BE2C (cell line): Measurements from ENCODE around the gene ZNF787.

Experiments used
- DNase-seq: peaks from one replicate; pipeline ENCODE4 v3.0.0-alpha.2; 2020
- H3K27me3 ChIP-seq: fragments of 250-450 bp; sonication (Bioruptor Pico); 2 replicates; pipeline ENCODE4 v1.5.1; 2020; ENCODE audit warnings: mild to moderate bottlenecking
- H3K36me3 ChIP-seq: fragments of 250-450 bp; sonication (Bioruptor Pico); 2 replicates; pipeline ENCODE4 v1.5.1; 2020; ENCODE audit warnings: mild to moderate bottlenecking
- H3K4me1 ChIP-seq: fragments of 250-450 bp; sonication (Bioruptor Pico); 2 replicates; pipeline ENCODE4 v1.5.1; 2020
- H3K4me3 ChIP-seq: 2 replicates; pipeline ENCODE4 v1.5.1; 2011; ENCODE audit warnings: low read depth, low read length
- H3K9me3 ChIP-seq: fragments of 250-450 bp; sonication (Bioruptor Pico); 2 replicates; pipeline ENCODE4 v1.5.1; 2020
- TF ChIP-seq, protein P1 (sequence below): IDR thresholded peaks from 2 replicates; pipeline ENCODE4 v1.5.1; 2012; ENCODE audit warnings: mild to moderate bottlenecking, low read depth, low read length

The ZNF787 gene

GRCh38 chr19:56079609-56080008 lies 41.5 kb downstream of the ZNF787 start:
- Histone ChIP-seq H3K4me1 (no peaks in the 10 kb centered on the region), H3K9me3 (no peaks in the 10 kb centered on the region), H3K27me3 (no peaks in the 10 kb centered on the region), H3K4me3 (no peak overlapping the region), H3K36me3 (no peaks in the 10 kb centered on the region)
- TF ChIP-seq, protein P1, sequence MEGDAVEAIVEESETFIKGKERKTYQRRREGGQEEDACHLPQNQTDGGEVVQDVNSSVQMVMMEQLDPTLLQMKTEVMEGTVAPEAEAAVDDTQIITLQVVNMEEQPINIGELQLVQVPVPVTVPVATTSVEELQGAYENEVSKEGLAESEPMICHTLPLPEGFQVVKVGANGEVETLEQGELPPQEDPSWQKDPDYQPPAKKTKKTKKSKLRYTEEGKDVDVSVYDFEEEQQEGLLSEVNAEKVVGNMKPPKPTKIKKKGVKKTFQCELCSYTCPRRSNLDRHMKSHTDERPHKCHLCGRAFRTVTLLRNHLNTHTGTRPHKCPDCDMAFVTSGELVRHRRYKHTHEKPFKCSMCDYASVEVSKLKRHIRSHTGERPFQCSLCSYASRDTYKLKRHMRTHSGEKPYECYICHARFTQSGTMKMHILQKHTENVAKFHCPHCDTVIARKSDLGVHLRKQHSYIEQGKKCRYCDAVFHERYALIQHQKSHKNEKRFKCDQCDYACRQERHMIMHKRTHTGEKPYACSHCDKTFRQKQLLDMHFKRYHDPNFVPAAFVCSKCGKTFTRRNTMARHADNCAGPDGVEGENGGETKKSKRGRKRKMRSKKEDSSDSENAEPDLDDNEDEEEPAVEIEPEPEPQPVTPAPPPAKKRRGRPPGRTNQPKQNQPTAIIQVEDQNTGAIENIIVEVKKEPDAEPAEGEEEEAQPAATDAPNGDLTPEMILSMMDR: no peak
- DNase-seq: no peak

DNA sequence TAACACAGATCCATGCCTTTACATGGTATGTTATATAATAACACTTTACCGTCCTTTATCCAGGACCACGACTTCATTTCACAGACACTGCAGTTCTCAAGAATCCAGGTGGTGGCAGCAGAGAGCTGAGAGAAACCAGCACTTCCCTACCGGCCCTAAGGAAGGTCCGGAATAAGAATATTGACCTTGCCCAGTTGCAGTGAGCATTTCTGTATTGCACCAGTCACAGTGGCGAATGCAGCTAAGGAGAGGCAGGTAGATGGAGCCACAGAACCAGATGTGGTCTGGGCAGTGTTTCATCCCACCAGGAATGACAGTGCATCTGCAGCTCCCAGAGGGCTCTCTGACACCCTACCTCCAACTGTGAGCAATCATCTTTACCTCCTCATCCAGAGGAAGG lies 44.6 kb downstream of the ZNF787 start:
- TF ChIP-seq, protein P1: peak; percentile 93
- peak; percentile 69 for DNase-seq

DNA sequence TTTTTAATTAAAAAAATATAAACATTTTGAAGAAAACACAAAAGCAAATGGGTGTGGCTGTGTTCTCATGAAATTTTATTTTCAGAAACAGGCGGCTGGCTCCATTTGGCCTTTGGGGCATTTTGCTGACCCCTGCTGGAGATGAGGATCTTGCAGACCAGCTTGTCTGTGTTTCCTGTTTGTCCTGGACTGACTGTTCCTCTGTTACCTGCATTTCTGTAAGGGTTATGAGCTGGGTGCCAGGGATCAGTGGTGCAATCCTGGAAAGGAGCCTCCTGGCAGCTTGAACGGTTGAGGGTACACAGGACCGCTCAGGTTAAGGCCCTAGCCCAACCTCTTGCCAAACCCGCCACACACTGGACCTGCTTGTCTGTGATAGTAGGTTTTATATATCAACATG lies 49.9 kb downstream of the ZNF787 start:
- H3K4me3 ChIP-seq: no peak overlapping the region
- H3K9me3 ChIP-seq: no peaks in the 10 kb centered on the region
- no peaks in the 10 kb centered on the region for H3K36me3 ChIP-seq
- H3K4me1 ChIP-seq: no peaks in the 10 kb centered on the region
- no peak for DNase-seq
- TF ChIP-seq, protein P1: peak; percentile 53
- no peaks in the 10 kb centered on the region for H3K27me3 ChIP-seq

More for the DNA sequence above, 44.6 kb downstream of the ZNF787 start:
- Histone ChIP-seq H3K4me1 (no peaks in the 10 kb centered on the region), H3K4me3 (no peak overlapping the region), H3K27me3 (no peaks in the 10 kb centered on the region), H3K36me3 (no peaks in the 10 kb centered on the region), H3K9me3 (no peaks in the 10 kb centered on the region)

GRCh38 chr19:56069642-56070041 lies 51.5 kb downstream of the ZNF787 start:
- no peaks in the 10 kb centered on the region for H3K27me3 ChIP-seq
- H3K4me1 ChIP-seq: no peaks in the 10 kb centered on the region
- no peak for DNase-seq
- H3K9me3 ChIP-seq: no peaks in the 10 kb centered on the region
- no peaks in the 10 kb centered on the region for H3K36me3 ChIP-seq
- TF ChIP-seq, protein P1: no peak
- no peak overlapping the region for H3K4me3 ChIP-seq

- no peaks in the 10 kb centered on the region for H3K4me1 ChIP-seq
- no peaks in the 10 kb centered on the region for H3K36me3 ChIP-seq
- H3K27me3 ChIP-seq: no peaks in the 10 kb centered on the region
- TF ChIP-seq, protein P1: peak; percentile 91
- DNase-seq: peak; percentile 77
- peak overlapping the region; percentile 41 for H3K4me3 ChIP-seq
- no peaks in the 10 kb centered on the region for H3K9me3 ChIP-seq
Measured at GRCh38 chr19:56066152-56067023, 54.7 kb downstream of the ZNF787 start.

DNA sequence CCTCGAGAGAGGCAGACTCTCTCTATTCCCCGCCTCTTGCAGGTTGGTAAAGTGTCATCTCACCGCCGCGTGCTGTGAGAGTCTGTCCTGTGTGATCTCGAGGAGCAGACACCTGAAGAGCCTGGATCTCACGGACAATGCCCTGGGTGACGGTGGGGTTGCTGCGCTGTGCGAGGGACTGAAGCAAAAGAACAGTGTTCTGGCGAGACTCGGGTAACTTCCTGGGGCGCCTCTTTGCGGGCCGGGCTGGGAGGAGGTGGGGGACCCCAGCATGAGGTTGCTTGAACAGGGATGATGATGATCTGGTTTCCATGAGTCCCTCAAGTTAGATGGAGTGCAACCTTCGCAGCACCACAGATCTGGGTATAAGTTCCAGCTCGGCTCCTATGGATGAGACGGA lies 67.5 kb downstream of the ZNF787 start:
- H3K9me3 ChIP-seq: no peaks in the 10 kb centered on the region
- H3K36me3 ChIP-seq: no peaks in the 10 kb centered on the region
- H3K4me3 ChIP-seq: no peak overlapping the region
- no peaks in the 10 kb centered on the region for H3K27me3 ChIP-seq
- TF ChIP-seq, protein P1: no peak
- no peak for DNase-seq
- H3K4me1 ChIP-seq: no peaks in the 10 kb centered on the region
